ENCODE measurements around the gene FOXO4.

GRCh38 chrX:71109051-71109450, 13.4 kb downstream of the FOXO4 start:
- TF ChIP-seq, protein P1, sequence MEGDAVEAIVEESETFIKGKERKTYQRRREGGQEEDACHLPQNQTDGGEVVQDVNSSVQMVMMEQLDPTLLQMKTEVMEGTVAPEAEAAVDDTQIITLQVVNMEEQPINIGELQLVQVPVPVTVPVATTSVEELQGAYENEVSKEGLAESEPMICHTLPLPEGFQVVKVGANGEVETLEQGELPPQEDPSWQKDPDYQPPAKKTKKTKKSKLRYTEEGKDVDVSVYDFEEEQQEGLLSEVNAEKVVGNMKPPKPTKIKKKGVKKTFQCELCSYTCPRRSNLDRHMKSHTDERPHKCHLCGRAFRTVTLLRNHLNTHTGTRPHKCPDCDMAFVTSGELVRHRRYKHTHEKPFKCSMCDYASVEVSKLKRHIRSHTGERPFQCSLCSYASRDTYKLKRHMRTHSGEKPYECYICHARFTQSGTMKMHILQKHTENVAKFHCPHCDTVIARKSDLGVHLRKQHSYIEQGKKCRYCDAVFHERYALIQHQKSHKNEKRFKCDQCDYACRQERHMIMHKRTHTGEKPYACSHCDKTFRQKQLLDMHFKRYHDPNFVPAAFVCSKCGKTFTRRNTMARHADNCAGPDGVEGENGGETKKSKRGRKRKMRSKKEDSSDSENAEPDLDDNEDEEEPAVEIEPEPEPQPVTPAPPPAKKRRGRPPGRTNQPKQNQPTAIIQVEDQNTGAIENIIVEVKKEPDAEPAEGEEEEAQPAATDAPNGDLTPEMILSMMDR (conservative IDR thresholded peaks at IDR 0.05; ENCODE audit: low read depth in 2 of 2), result no peak
- no peak for TF ChIP-seq ZNF331 (CRISPR knock-in tag; IDR thresholded peaks at IDR 0.05; ENCODE audit: low read depth)
- no peak for TF ChIP-seq JUNB (IDR thresholded peaks at IDR 0.05; ENCODE audit: unreplicated experiment)
- no peak for TF ChIP-seq EZH2 (IDR thresholded peaks at IDR 0.05; ENCODE audit: low read depth, unreplicated experiment)
- TF ChIP-seq EZH2phosphoT487 (IDR thresholded peaks at IDR 0.05; ENCODE audit: unreplicated experiment), result no peak
- TF ChIP-seq REST (IDR thresholded peaks at IDR 0.05; ENCODE audit: unreplicated experiment), result no peak
- TF ChIP-seq POLR2AphosphoS5 (IDR thresholded peaks at IDR 0.05; ENCODE audit: low read depth), result no peak
- TF ChIP-seq, protein P2, sequence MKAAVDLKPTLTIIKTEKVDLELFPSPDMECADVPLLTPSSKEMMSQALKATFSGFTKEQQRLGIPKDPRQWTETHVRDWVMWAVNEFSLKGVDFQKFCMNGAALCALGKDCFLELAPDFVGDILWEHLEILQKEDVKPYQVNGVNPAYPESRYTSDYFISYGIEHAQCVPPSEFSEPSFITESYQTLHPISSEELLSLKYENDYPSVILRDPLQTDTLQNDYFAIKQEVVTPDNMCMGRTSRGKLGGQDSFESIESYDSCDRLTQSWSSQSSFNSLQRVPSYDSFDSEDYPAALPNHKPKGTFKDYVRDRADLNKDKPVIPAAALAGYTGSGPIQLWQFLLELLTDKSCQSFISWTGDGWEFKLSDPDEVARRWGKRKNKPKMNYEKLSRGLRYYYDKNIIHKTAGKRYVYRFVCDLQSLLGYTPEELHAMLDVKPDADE (IDR thresholded peaks at IDR 0.05), result no peak
- no peak for TF ChIP-seq CREB1 (CRISPR knock-in tag; IDR thresholded peaks at IDR 0.05; ENCODE audit: low read depth)
- TF ChIP-seq ZNF462 (CRISPR knock-in tag; IDR thresholded peaks at IDR 0.05), result no peak
- TF ChIP-seq NANOG (IDR thresholded peaks at IDR 0.05; ENCODE audit: borderline replicate concordance), result no peak
- no peak for TF ChIP-seq ZNF114 (CRISPR knock-in tag; IDR thresholded peaks at IDR 0.05)
- no peak for TF ChIP-seq STAT1 (IDR thresholded peaks at IDR 0.05; ENCODE audit: unreplicated experiment)

All from GM23338 (cell line).